H9 (cell line): Measurements from ENCODE around the gene SPRED2. TPM values are rescaled to one million over a fixed set of nuclear protein-coding genes. Genes with fewer than 3 reads are reported as not detected.

ENCODE experiments used
- DNase-seq: peaks from one replicate; pipeline ENCODE4 v3.0.0-alpha.2; 2017
- H2AFZ ChIP-seq: one replicate; pipeline ENCODE4 v1.6.1; 2013; ENCODE audit warnings: mild to moderate bottlenecking, low read length, control low read depth, moderate library complexity
- H2AK5ac ChIP-seq: 2 replicates; pipeline ENCODE4 v1.6.1; 2013; ENCODE audit warnings: low read length, control low read depth, mixed read lengths; ENCODE audit not compliant: insufficient read length
- H2BK120ac ChIP-seq: one replicate; pipeline ENCODE4 v1.6.1; 2013; ENCODE audit warnings: low read depth, mild to moderate bottlenecking, low read length, control low read depth, inconsistent platforms; ENCODE audit not compliant: poor library complexity, severe bottlenecking
- H2BK12ac ChIP-seq: 2 replicates; pipeline ENCODE4 v1.6.1; 2013; ENCODE audit warnings: low read length, control low read depth, mixed read lengths, low read depth; ENCODE audit not compliant: insufficient read length
- H2BK15ac ChIP-seq: 2 replicates; pipeline ENCODE4 v1.6.1; 2013; ENCODE audit warnings: low read depth, low read length, control low read depth
- H2BK20ac ChIP-seq: one replicate; pipeline ENCODE4 v1.6.1; 2013; ENCODE audit warnings: low read depth, mild to moderate bottlenecking, low read length, control low read depth, inconsistent platforms; ENCODE audit not compliant: poor library complexity, severe bottlenecking
- H2BK5ac ChIP-seq: 2 replicates; pipeline ENCODE4 v1.6.1; 2013; ENCODE audit warnings: low read length, control low read depth, mixed read lengths; ENCODE audit not compliant: insufficient read length
- H3K14ac ChIP-seq: 2 replicates; pipeline ENCODE4 v1.6.1; 2013; ENCODE audit warnings: low read length, control low read depth; ENCODE audit not compliant: insufficient read depth
- H3K18ac ChIP-seq: 2 replicates; pipeline ENCODE4 v1.6.1; 2013; ENCODE audit warnings: low read depth, mild to moderate bottlenecking, mixed read lengths, low read length, control low read depth; ENCODE audit not compliant: insufficient read length
- H3K23ac ChIP-seq: 2 replicates; pipeline ENCODE4 v1.6.1; 2013; ENCODE audit warnings: low read length, control low read depth, mixed read lengths, low read depth; ENCODE audit not compliant: insufficient read length
- H3K23me2 ChIP-seq: 2 replicates; pipeline ENCODE4 v1.6.1; 2013; ENCODE audit warnings: low read depth, mild to moderate bottlenecking, mixed read lengths, low read length, control low read depth; ENCODE audit not compliant: insufficient read length, poor library complexity, severe bottlenecking
- H3K27ac ChIP-seq: 2 replicates; pipeline ENCODE4 v1.5.1; 2013; ENCODE audit warnings: low read length, control low read depth, mixed read lengths, low read depth; ENCODE audit not compliant: insufficient read length
- H3K27me3 ChIP-seq: 2 replicates; pipeline ENCODE4 v1.6.1; 2013; ENCODE audit warnings: low read length, control low read depth, inconsistent platforms; ENCODE audit not compliant: insufficient read depth
- H3K4ac ChIP-seq: 2 replicates; pipeline ENCODE4 v1.6.1; 2013; ENCODE audit warnings: low read depth, mild to moderate bottlenecking, control low read depth, inconsistent platforms, low read length, moderate library complexity
- H3K4me1 ChIP-seq: 2 replicates; pipeline ENCODE4 v1.6.1; 2013; ENCODE audit warnings: low read length, control low read depth, inconsistent platforms; ENCODE audit not compliant: insufficient read depth
- H3K4me2 ChIP-seq: 2 replicates; pipeline ENCODE4 v1.6.1; 2013; ENCODE audit warnings: low read length, control low read depth, mixed read lengths; ENCODE audit not compliant: insufficient read length, insufficient read depth
- H3K56ac ChIP-seq: 2 replicates; pipeline ENCODE4 v1.6.1; 2013; ENCODE audit warnings: low read depth, mild to moderate bottlenecking, mixed read lengths, low read length, control low read depth; ENCODE audit not compliant: insufficient read length
- H3K79me1 ChIP-seq: 2 replicates; pipeline ENCODE4 v1.6.1; 2013; ENCODE audit warnings: low read depth, mild to moderate bottlenecking, moderate library complexity, low read length, control low read depth, inconsistent platforms; ENCODE audit not compliant: insufficient read depth, poor library complexity, severe bottlenecking
- H3K79me2 ChIP-seq: 2 replicates; pipeline ENCODE4 v1.6.1; 2013; ENCODE audit warnings: low read length, control low read depth, inconsistent platforms; ENCODE audit not compliant: insufficient read depth
- H3K9ac ChIP-seq: 2 replicates; pipeline ENCODE4 v1.6.1; 2013; ENCODE audit warnings: low read length, control low read depth, mixed read lengths; ENCODE audit not compliant: insufficient read length; ENCODE audit errors: extremely low read depth
- H3K9me3 ChIP-seq: one replicate; pipeline ENCODE4 v1.6.1; 2013; ENCODE audit warnings: low read depth, low read length, inconsistent platforms; ENCODE audit not compliant: control insufficient read depth
- H3T11ph ChIP-seq: one replicate; pipeline ENCODE4 v1.6.1; 2013; ENCODE audit warnings: mild to moderate bottlenecking, low read length, control low read depth, inconsistent platforms
- H4K20me1 ChIP-seq: one replicate; pipeline ENCODE4 v1.6.1; 2013; ENCODE audit not compliant: control insufficient read depth, insufficient read length, insufficient read depth
- H4K5ac ChIP-seq: 2 replicates; pipeline ENCODE4 v1.6.1; 2013; ENCODE audit warnings: low read depth, mild to moderate bottlenecking, mixed read lengths, low read length, control low read depth; ENCODE audit not compliant: insufficient read length
- H4K8ac ChIP-seq: replicated peaks from 2 replicates; pipeline ENCODE4 v1.6.1; 2013; ENCODE audit warnings: low read length, control low read depth, mixed read lengths, low read depth; ENCODE audit not compliant: insufficient read length
- H4K91ac ChIP-seq: 2 replicates; pipeline ENCODE4 v1.6.1; 2013; ENCODE audit warnings: low read depth, mild to moderate bottlenecking, moderate library complexity, mixed read lengths, low read length, control low read depth; ENCODE audit not compliant: insufficient read length
- H3K27ac Mint-ChIP-seq, 3 experiments: 2 replicates in 2 of 3; 3 replicates in 1 of 3; pipeline ENCODE4 v1.8.0; 2020 to 2021; ENCODE audit warnings: mixed read lengths in 3 of 3, mild to moderate bottlenecking in 1 of 3, moderate library complexity in 1 of 3
- H3K27me3 Mint-ChIP-seq: 2 replicates; pipeline ENCODE4 v1.8.0; 2021; ENCODE audit warnings: low read depth, mild to moderate bottlenecking, moderate library complexity, mixed read lengths
- H3K36me3 Mint-ChIP-seq, 3 experiments: 2 replicates in 2 of 3; 3 replicates in 1 of 3; pipeline ENCODE4 v1.8.0; 2020 to 2021; ENCODE audit warnings: low read depth in 3 of 3, mixed read lengths in 3 of 3; ENCODE audit not compliant: insufficient read depth in 1 of 3
- H3K4me1 Mint-ChIP-seq, 2 experiments: 2 replicates each; pipeline ENCODE4 v1.8.0; 2020; ENCODE audit warnings: mixed read lengths in 2 of 2
- H3K4me3 Mint-ChIP-seq, 2 experiments: 2 replicates in 1 of 2; 3 replicates in 1 of 2; pipeline ENCODE4 v1.8.0; 2020 to 2021; ENCODE audit warnings: mild to moderate bottlenecking in 2 of 2, mixed read lengths in 2 of 2, moderate library complexity in 1 of 2
- H3K9me3 Mint-ChIP-seq, 2 experiments: 2 replicates in 1 of 2; 3 replicates in 1 of 2; pipeline ENCODE4 v1.8.0; 2020; ENCODE audit warnings: mild to moderate bottlenecking in 2 of 2, mixed read lengths in 2 of 2, moderate library complexity in 1 of 2
- CTCF ChIP-seq: fragments of 200-600 bp; sonication (generic); conservative IDR thresholded peaks from 3 replicates; pipeline ENCODE4 v1.8.0; 2021; ENCODE audit warnings: antibody characterized with exemption, mild to moderate bottlenecking
- WGBS: extraction: QIAGEN DNeasy Blood & Tissue Kit; methylation state at CpG from one replicate; pipeline ENCODE4 v1.1.7; 2013; ENCODE audit warnings: missing lambda C conversion rate, low lambda C conversion rate, mixed read lengths; ENCODE audit not compliant: insufficient read length; ENCODE audit errors: extremely low coverage; 5-methylcytosine and 5-hydroxymethylcytosine counted together
- total RNA-seq: library from RNA; stranded (reverse); gene quantifications from 2 replicates; pipeline ENCODE4 v1.2.1, GENCODE V29; 2021

The SPRED2 gene
- total RNA-seq, 1 experiment from 2014 or later, result 23.5 TPM

- no CpG with 5 or more reads among the region's 2 CpGs for WGBS
- Histone ChIP-seq H3K14ac (no peak overlapping the region), H4K91ac (no peak overlapping the region), H2BK12ac (no peak overlapping the region), H2AK5ac (no peak overlapping the region), H3T11ph (no peak overlapping the region), H2BK120ac (no peak overlapping the region), H4K8ac (no peak overlapping the region), H3K56ac (no peak overlapping the region), H3K18ac (no peak overlapping the region), H3K4me1 (no peaks in the 10 kb centered on the region; the same call in 1 of the 2 replicates), H4K5ac (no peak overlapping the region), H3K27ac (no peak overlapping the region), H2AFZ (no peak overlapping the region), H3K9me3 (no peaks in the 10 kb centered on the region), H3K4ac (no peak overlapping the region), H3K9ac (no peak overlapping the region), H4K20me1 (no peaks in the 10 kb centered on the region), H3K4me2 (no peak overlapping the region), H2BK5ac (no peak overlapping the region), H3K23ac (no peak overlapping the region), H3K79me2 (no peaks in the 10 kb centered on the region), H2BK15ac (no peak overlapping the region), H3K27me3 (no peaks in the 10 kb centered on the region), H2BK20ac (no peak overlapping the region), H3K79me1 (no peaks in the 10 kb centered on the region), H3K23me2 (no peaks in the 10 kb centered on the region)
- H3K4me1 Mint-ChIP-seq, result peaks cover 6 to 9% of the 10 kb centered on the region in 2 experiments; a peak in 1 of 4 replicates
- H3K27ac Mint-ChIP-seq, result no peak overlapping the region
- H3K36me3 Mint-ChIP-seq, result no peaks in the 10 kb centered on the region; a peak in 1 of 7 replicates
- no peaks in the 10 kb centered on the region for H3K9me3 Mint-ChIP-seq
- no peak for TF ChIP-seq CTCF
- H3K27me3 Mint-ChIP-seq, result no peaks in the 10 kb centered on the region
- H3K4me3 Mint-ChIP-seq, result no peak overlapping the region
- DNase-seq, result no peak
These were observed 107.3 kb downstream of the SPRED2 start for GRCh38 chr2:65325066-65325465.
